ENCODE data around the gene CCR7.

Gene CCR7

GRCh38 chr17:40562838-40563219, 2.4 kb downstream of the CCR7 start:
- DNase-seq (ENCODE audit: low spot score), result no peak

- peak; percentile 42 for DNase-seq (ENCODE audit: low spot score)
Measured at GRCh38 chr17:40561871-40562611, 3.2 kb downstream of the CCR7 start.

GRCh38 chr17:40561294-40561870, 3.9 kb downstream of the CCR7 start:
- peak; percentile 31 for DNase-seq (ENCODE audit: low spot score)

GRCh38 chr17:40560592-40561293, 4.5 kb downstream of the CCR7 start:
- peak; percentile 40 for DNase-seq (ENCODE audit: low spot score)

- DNase-seq (ENCODE audit: low spot score), result peak; percentile 93
Measured at GRCh38 chr17:40559954-40560591, 5.2 kb downstream of the CCR7 start.

- no peak for DNase-seq (ENCODE audit: low spot score)
Measured at GRCh38 chr17:40559564-40559916, 5.7 kb downstream of the CCR7 start.

- DNase-seq (ENCODE audit: low spot score), result peak; percentile 67
Measured at GRCh38 chr17:40558890-40559563, 6.2 kb downstream of the CCR7 start.

GRCh38 chr17:40558300-40558889, 6.9 kb downstream of the CCR7 start:
- peak; percentile 64 for DNase-seq (ENCODE audit: low spot score)

GRCh38 chr17:40557531-40558299, 7.6 kb downstream of the CCR7 start:
- peak; percentile 82 for DNase-seq (ENCODE audit: low spot score)

GRCh38 chr17:40556884-40557414, 8.3 kb downstream of the CCR7 start:
- DNase-seq (ENCODE audit: low spot score), result peak; percentile 71

- DNase-seq (ENCODE audit: low spot score), result no peak
Measured at GRCh38 chr17:40556198-40556661, 9.0 kb downstream of the CCR7 start.

GRCh38 chr17:40555296-40556190, 9.7 kb downstream of the CCR7 start:
- peak; percentile 36 for DNase-seq (ENCODE audit: low spot score)

GRCh38 chr17:40554646-40555295, 10.5 kb downstream of the CCR7 start:
- peak; percentile 54 for DNase-seq (ENCODE audit: low spot score)

- peak; percentile 64 for DNase-seq (ENCODE audit: low spot score)
Measured at GRCh38 chr17:40553694-40554534, 11.4 kb downstream of the CCR7 start.

- DNase-seq (ENCODE audit: low spot score), result peak; percentile 38
Measured at GRCh38 chr17:40552806-40553693, 12.2 kb downstream of the CCR7 start.

- DNase-seq (ENCODE audit: low spot score), result peak; percentile 65
Measured at GRCh38 chr17:40551879-40552768, 13.1 kb downstream of the CCR7 start.

Data from left forelimb (tissue), 1 donor.